Neutrophil (primary cell): ENCODE measurements around the gene ASB1.
"Not testable (repeated sequence)": the region's sequence is repeated elsewhere in the genome, so short reads cannot be mapped to it uniquely, and the experiment has no call there.

Experiments
- H3K27ac ChIP-seq: fragments of 200-600 bp; sonication (generic); 2 replicates; pipeline ENCODE4 v1.5.1; 2016; ENCODE audit warnings: mild to moderate bottlenecking, moderate library complexity
- H3K27me3 ChIP-seq: fragments of 200-600 bp; sonication (generic); 2 replicates; pipeline ENCODE4 v1.6.0; 2016; ENCODE audit warnings: mild to moderate bottlenecking
- H3K36me3 ChIP-seq: fragments of 200-600 bp; sonication (generic); 2 replicates; pipeline ENCODE4 v1.5.1; 2017
- H3K4me1 ChIP-seq, 2 experiments: fragments of 200-600 bp in 1 of 2; sonication (generic) in 1 of 2; 1 replicate in 1 of 2; 2 replicates in 1 of 2; pipeline versions ENCODE4 v1.5.1 to v1.6.1; 2013 to 2016; ENCODE audit warnings: low read depth in 1 of 2, low read length in 1 of 2, mild to moderate bottlenecking in 1 of 2, moderate library complexity in 1 of 2; ENCODE audit not compliant: control insufficient read depth in 1 of 2, insufficient read depth in 1 of 2
- H3K4me3 ChIP-seq, 2 experiments: fragments of 200-600 bp in 1 of 2; sonication (generic) in 1 of 2; 1 replicate in 1 of 2; 2 replicates in 1 of 2; pipeline ENCODE4 v1.5.1; 2013 to 2016; ENCODE audit warnings: low read depth in 1 of 2, low read length in 1 of 2, mild to moderate bottlenecking in 1 of 2, moderate library complexity in 1 of 2
- H3K9me3 ChIP-seq: fragments of 200-600 bp; sonication (generic); 2 replicates; pipeline ENCODE4 v1.5.1; 2016
- CTCF ChIP-seq: fragments of 200-600 bp; sonication (generic); IDR thresholded peaks from 2 replicates; pipeline ENCODE4 v1.5.1; 2016; ENCODE audit warnings: antibody characterized with exemption

ASB1 gene

GRCh38 chr2:238404406-238405216, 22.1 kb upstream of the ASB1 start:
- H3K27ac ChIP-seq = no peak overlapping the region
- H3K27me3 ChIP-seq = no peaks in the 10 kb centered on the region
- H3K4me1 ChIP-seq = no peaks in the 10 kb centered on the region
- H3K36me3 ChIP-seq = no peaks in the 10 kb centered on the region
- TF ChIP-seq CTCF = no peak
- no peaks in the 10 kb centered on the region for H3K9me3 ChIP-seq
- H3K4me3 ChIP-seq = no peak overlapping the region

- not testable (repeated sequence) for H3K4me1 ChIP-seq, H3K9me3 ChIP-seq, H3K4me3 ChIP-seq, H3K27ac ChIP-seq, H3K27me3 ChIP-seq, H3K36me3 ChIP-seq
These were observed 21.5 kb upstream of the ASB1 start for GRCh38 chr2:238405217-238405555.

- Histone ChIP-seq H3K36me3 (no peaks in the 10 kb centered on the region), H3K4me1 (no peaks in the 10 kb centered on the region), H3K9me3 (no peaks in the 10 kb centered on the region), H3K4me3 (no peak overlapping the region), H3K27ac (no peak overlapping the region), H3K27me3 (no peaks in the 10 kb centered on the region)
- no peak for TF ChIP-seq CTCF
These were observed 20.3 kb upstream of the ASB1 start for GRCh38 chr2:238406221-238406997.

- no peaks in the 10 kb centered on the region for H3K27me3 ChIP-seq
- no peaks in the 10 kb centered on the region for H3K36me3 ChIP-seq
- no peak for TF ChIP-seq CTCF
- no peak overlapping the region for H3K4me3 ChIP-seq
- no peaks in the 10 kb centered on the region for H3K9me3 ChIP-seq
- H3K27ac ChIP-seq = no peak overlapping the region
- H3K4me1 ChIP-seq = no peaks in the 10 kb centered on the region
These were observed 19.8 kb upstream of the ASB1 start for GRCh38 chr2:238406998-238407285.

GRCh38 chr2:238407566-238407965, 19.2 kb upstream of the ASB1 start:
- Histone ChIP-seq H3K4me1 (no peaks in the 10 kb centered on the region), H3K27me3 (no peaks in the 10 kb centered on the region), H3K9me3 (no peaks in the 10 kb centered on the region), H3K27ac (no peak overlapping the region), H3K4me3 (no peak overlapping the region), H3K36me3 (no peaks in the 10 kb centered on the region)
- no peak for TF ChIP-seq CTCF

GRCh38 chr2:238408615-238409340, 17.9 kb upstream of the ASB1 start:
- H3K4me1 ChIP-seq = no peaks in the 10 kb centered on the region
- TF ChIP-seq CTCF = no peak

More at GRCh38 chr2:238408615-238409340, 17.9 kb upstream of the ASB1 start:
- H3K4me3 ChIP-seq = no peak overlapping the region
- H3K9me3 ChIP-seq = no peaks in the 10 kb centered on the region
- no peaks in the 10 kb centered on the region for H3K27me3 ChIP-seq
- no peak overlapping the region for H3K27ac ChIP-seq
- no peaks in the 10 kb centered on the region for H3K36me3 ChIP-seq
